K562 (cell line): ENCODE data around the gene BCORL1. TPM values are rescaled to one million over a fixed set of nuclear protein-coding genes. Genes with fewer than 3 reads are reported as not detected.
A peak's percentile ranks its signal among the peaks of the same experiment; 100 is the strongest.

Experiments
- ATAC-seq: fragments of 200-7000 bp; cut with Tn5 transposase; 3 replicates; pipeline ENCODE4 v1.9.1; 2020; ENCODE audit warnings: moderate library complexity
- BruUV-seq: library from RNA; stranded (reverse); fragments of 400-500 nt; replicated peaks from 2 replicates; lab custom pipeline; 2021; lab: Mats Ljungman, UMichigan
- CTCF ChIA-PET: fragments of 300-600 bp; formaldehyde crosslinking; extraction: SDS; loops from one replicate; lab custom pipeline; 2021; ENCODE audit warnings: low intra/inter-chr PET ratio; lab: Yijun Ruan, JAX
- POLR2A ChIA-PET: fragments of 300-600, 350-650 bp; sonication (Branson Sonifier 250); formaldehyde crosslinking; extraction: SDS; loops from one replicate; lab custom pipeline; 2021; ENCODE audit warnings: antibody characterized with exemption, inconsistent platforms; lab: Yijun Ruan, JAX
- DNase-seq, 4 experiments: peaks; one replicate each; pipeline versions ENCODE4 v3.0.0 to v3.0.0-alpha.2; 2011 to 2018; ENCODE audit warnings: low spot score in 3 of 4, mixed read lengths in 3 of 4; ENCODE audit errors: extremely low read depth in 1 of 4
- FAIRE-seq: peaks from 2 replicates; lab custom pipeline; 2011; peaks lifted over from hg19 to GRCh38; lab: Jason Lieb, UNC
- H2AFZ ChIP-seq: 2 replicates; pipeline ENCODE4 v1.6.0; 2011; ENCODE audit warnings: low read depth, low read length, control low read depth, inconsistent platforms
- H3K27ac ChIP-seq: fragments of 200-600 bp; 3 replicates; pipeline ENCODE4 v1.8.0; 2011; ENCODE audit warnings: low read depth, mild to moderate bottlenecking, control low read depth, inconsistent platforms, low read length, moderate library complexity, mixed read lengths; ENCODE audit errors: extremely low read depth
- H3K27me3 ChIP-seq, 2 experiments: fragments of 300-600 bp in 1 of 2; 2 replicates in 1 of 2; 3 replicates in 1 of 2; pipeline versions ENCODE4 v1.6.0 to v1.8.0; 2011; ENCODE audit warnings: inconsistent platforms in 2 of 2, low read length in 2 of 2, mild to moderate bottlenecking in 1 of 2, mixed read lengths in 1 of 2, moderate library complexity in 1 of 2; ENCODE audit not compliant: control insufficient read depth in 2 of 2, insufficient read depth in 2 of 2
- H3K36me3 ChIP-seq: fragments of 300-600 bp; 3 replicates; pipeline ENCODE4 v1.8.0; 2011; ENCODE audit warnings: mild to moderate bottlenecking, low read length, inconsistent platforms; ENCODE audit not compliant: control insufficient read depth, insufficient read depth
- H3K4me1 ChIP-seq, 2 experiments: fragments of 200-600 bp in 1 of 2; replicated peaks in 1 of 2; 2 replicates in 1 of 2; 3 replicates in 1 of 2; pipeline versions ENCODE4 v1.5.1 to v1.8.0; 2011; ENCODE audit warnings: inconsistent platforms in 2 of 2, low read length in 2 of 2, mild to moderate bottlenecking in 1 of 2, mixed read lengths in 1 of 2, moderate library complexity in 1 of 2; ENCODE audit not compliant: control insufficient read depth in 2 of 2, insufficient read depth in 2 of 2
- H3K4me2 ChIP-seq: 2 replicates; pipeline ENCODE4 v1.6.1; 2011; ENCODE audit warnings: low read length, control low read depth, inconsistent platforms, mixed read lengths; ENCODE audit not compliant: insufficient read depth
- H3K4me3 ChIP-seq: fragments of 200-600 bp; sonication (generic), shearing (Covaris generic); 2 replicates; pipeline ENCODE4 v1.5.1; 2016; ENCODE audit warnings: control low read depth, inconsistent platforms
- H3K79me2 ChIP-seq: fragments of 200-600 bp; 3 replicates; pipeline ENCODE4 v1.8.0; 2011; ENCODE audit warnings: low read length, inconsistent platforms; ENCODE audit not compliant: control insufficient read depth, insufficient read depth
- H3K9ac ChIP-seq, 2 experiments: 2 replicates each; pipeline versions ENCODE4 v1.6.0 to v1.6.1; 2011; ENCODE audit warnings: low read depth in 2 of 2, low read length in 2 of 2, control low read depth in 1 of 2, inconsistent platforms in 1 of 2, mild to moderate bottlenecking in 1 of 2, mixed read lengths in 1 of 2; ENCODE audit not compliant: insufficient read depth in 1 of 2
- H3K9me1 ChIP-seq: one replicate; pipeline ENCODE4 v1.6.0; 2011; ENCODE audit warnings: inconsistent platforms, mild to moderate bottlenecking, low read length, moderate library complexity; ENCODE audit not compliant: control insufficient read depth, insufficient read depth
- H3K9me3 ChIP-seq: replicated peaks from 2 replicates; pipeline ENCODE4 v1.5.1; 2011; ENCODE audit warnings: low read depth, low read length, inconsistent platforms; ENCODE audit not compliant: control insufficient read depth, insufficient read depth
- H4K20me1 ChIP-seq: replicated peaks from 2 replicates; pipeline ENCODE4 v1.6.1; 2011; ENCODE audit warnings: low read length, inconsistent platforms, mixed read lengths; ENCODE audit not compliant: control insufficient read depth, insufficient read depth
- JUNB ChIP-seq: fragments of 450-650 bp; formaldehyde crosslinking; conservative IDR thresholded peaks from 2 replicates; pipeline ENCODE4 v1.4.0; 2020; ENCODE audit warnings: mild to moderate bottlenecking
- LEF1 ChIP-seq: fragments of 450-650 bp; IDR thresholded peaks from 2 replicates; pipeline ENCODE4 v1.6.1; 2016; ENCODE audit warnings: mild to moderate bottlenecking
- MNT ChIP-seq, 2 experiments: fragments of 450-650 bp; conservative IDR thresholded peaks; 2 replicates each; pipeline ENCODE4 v1.6.1; 2017; ENCODE audit warnings: mild to moderate bottlenecking in 2 of 2, moderate library complexity in 2 of 2
- SMARCA4 ChIP-seq: fragments of 450-650 bp; IDR thresholded peaks from 2 replicates; pipeline ENCODE4 v1.6.1; 2016
- WGBS: fragments of 100-300 bp; shearing (Covaris generic); methylation state at CpG from one replicate; pipeline ENCODE4 v1.1.6; 2016; ENCODE audit warnings: low coverage, mixed read lengths; ENCODE audit not compliant: insufficient coverage; ENCODE audit errors: missing lambda C conversion rate; 5-methylcytosine and 5-hydroxymethylcytosine counted together
- in situ Hi-C: fragments of 300-500 bp; cut with MboI; formaldehyde crosslinking; loops from 4 replicates; pipeline ENCODE4 v1.15.0; 2018; ENCODE audit warnings: inconsistent platforms, mixed read lengths
- intact Hi-C: fragments of 100-400 bp; cut with micrococcal nuclease; formaldehyde crosslinking; loops from 2 replicates; pipeline ENCODE4 v1.14.2; 2022
- polyA plus RNA-seq, 8 experiments: library from polyadenylated mRNA; depleted of rRNA in 4 of 8; stranded (reverse) in 5 of 8; unstranded in 3 of 8; fragments of >200 nt; fragmentation: Nextera tagmentation in 2 of 8; fragmentation: Illumina TruSeq in 1 of 8; extraction: Ambion mirVana in 2 of 8; extraction: Trizol in 1 of 8; gene quantifications; 2 replicates each; pipeline versions ENCODE4 v1.2.1 to v1.2.3, GENCODE V29; 2011 to 2014; ENCODE audit warnings: inconsistent platforms in 1 of 8, missing spikeins in 1 of 8
- total RNA-seq, 7 experiments: library from RNA; depleted of rRNA in 6 of 7; stranded (reverse); fragments of >200 nt in 6 of 7; fragmentation: Illumina TruSeq in 2 of 7; extraction: Trizol in 2 of 7; gene quantifications; 2 replicates each; pipeline versions ENCODE4 v1.2.1 to v1.2.3, GENCODE V29; 2011 to 2021; ENCODE audit warnings: low replicate concordance in 1 of 7

The BCORL1 gene
- total and polyA plus RNA-seq, 9 of the 15 experiments (the other 6 are each of a cell fraction or from before 2014, with no cell fraction given), result 0.48 to 29.6 (median 2.1) TPM

- 0 out of 4 replicates have a peak, but pooled peaks of 1 of the 2 experiments have one; percentile 16 for TF ChIP-seq MNT (conservative IDR thresholded peaks at IDR 0.05)
Observed at GRCh38 chrX:129934952-129935351, 47.5 kb upstream of the BCORL1 start (continued).

GRCh38 chrX:129938081-129938480 lies 44.4 kb upstream of the BCORL1 start:
- Histone ChIP-seq H3K9ac (no peak overlapping the region), H3K4me1 (peaks cover 2 to 6% of the 10 kb centered on the region in 2 experiments; a peak in 4 of 5 replicates), H3K27ac (no peak overlapping the region), H3K4me3 (no peak overlapping the region), H3K79me2 (no peaks in the 10 kb centered on the region), H3K36me3 (no peaks in the 10 kb centered on the region), H3K9me1 (no peaks in the 10 kb centered on the region), H3K27me3 (no peaks in the 10 kb centered on the region), H3K9me3 (no peaks in the 10 kb centered on the region), H4K20me1 (no peaks in the 10 kb centered on the region), H2AFZ (peak overlapping the region; percentile 31; the same call in 1 of the 2 replicates), H3K4me2 (no peak overlapping the region)
- intact Hi-C loops (no loop called here), in situ Hi-C loops (no loop called here)
- no TSS peak for BruUV-seq
- 6% methylated on average over 2 of the region's 4 CpGs for WGBS
- CTCF ChIA-PET, result no interaction called here
- no peak for FAIRE-seq
- TF ChIP-seq SMARCA4 (no peak), JUNB (CRISPR knock-in tag) (no peak), LEF1 (0 out of 2 replicates have a peak, but pooled peaks have one; percentile 24)
- peak; percentile 56; the same call in 2 of the 3 replicates for ATAC-seq
- no peak for DNase-seq
- POLR2A ChIA-PET, result no interaction called here
